Lower lobe of right lung (tissue), 2 donors: ENCODE results near the gene FZR1. TPM values are rescaled to one million over a fixed set of nuclear protein-coding genes. Genes with fewer than 3 reads are reported as not detected.

Experiments
- ATAC-seq, 2 donors: fragments of 200-7000 bp; cut with Tn5 transposase; one replicate each; pipeline ENCODE4 v1.9.1; 2020 to 2022; ENCODE audit warnings: mild to moderate bottlenecking in 2 of 2, moderate library complexity in 2 of 2
- DNase-seq: peaks from one replicate; pipeline ENCODE4 v3.0.0-alpha.2; 2020
- H3K27ac ChIP-seq: fragments of 200-600 bp; one replicate; pipeline ENCODE4 v1.8.0; 2022
- H3K27me3 ChIP-seq: fragments of 200-600 bp; one replicate; pipeline ENCODE4 v1.8.0; 2022; ENCODE audit warnings: low read depth
- H3K36me3 ChIP-seq: fragments of 200-600 bp; one replicate; pipeline ENCODE4 v1.8.0; 2022; ENCODE audit warnings: mild to moderate bottlenecking
- H3K4me1 ChIP-seq: fragments of 200-600 bp; one replicate; pipeline ENCODE4 v1.8.0; 2022
- H3K4me3 ChIP-seq: fragments of 200-600 bp; one replicate; pipeline ENCODE4 v1.8.0; 2022; ENCODE audit warnings: mild to moderate bottlenecking
- H3K9me3 ChIP-seq: fragments of 200-600 bp; one replicate; pipeline ENCODE4 v1.8.0; 2022
- intact Hi-C: fragments of 100-400 bp; cut with DNase I; formaldehyde crosslinking; loops from one replicate; pipeline ENCODE4 v1.11.0; 2022
- total RNA-seq: library from RNA; stranded (reverse); fragmentation: NEBNext Ultra II Directional; extraction: Animal tissue kit (Norgen Biotek cat#: 25700); gene quantifications from one replicate; pipeline ENCODE4 v1.2.1, GENCODE V29; 2021
- TF ChIP-seq, protein P1 (sequence below): fragments of 200-600 bp; IDR thresholded peaks from one replicate; pipeline ENCODE4 v1.8.0; 2022; ENCODE audit warnings: antibody characterized with exemption, mild to moderate bottlenecking
- donor health status: DM: no; HTN: yes; CAD: no; lungs with severe emphysema.

FZR1 gene
- total RNA-seq, 1 donor from 2014 or later: 34.1 TPM

GRCh38 chr19:3469638-3470499 is 36.2 kb upstream of the FZR1 start:
- H3K9me3 ChIP-seq: no peaks in the 10 kb centered on the region
- no peak overlapping the region for H3K27ac ChIP-seq
- ATAC-seq (no peak), DNase-seq (no peak)
- no peaks in the 10 kb centered on the region for H3K36me3 ChIP-seq
- intact Hi-C loops: loop anchor here (10.0 kb wide), 1 partner anchor 145 kb away; no protein-coding TSS in a partner anchor
- H3K27me3 ChIP-seq: no peaks in the 10 kb centered on the region
- peaks cover 14% of the 10 kb centered on the region for H3K4me1 ChIP-seq
- TF ChIP-seq, protein P1, sequence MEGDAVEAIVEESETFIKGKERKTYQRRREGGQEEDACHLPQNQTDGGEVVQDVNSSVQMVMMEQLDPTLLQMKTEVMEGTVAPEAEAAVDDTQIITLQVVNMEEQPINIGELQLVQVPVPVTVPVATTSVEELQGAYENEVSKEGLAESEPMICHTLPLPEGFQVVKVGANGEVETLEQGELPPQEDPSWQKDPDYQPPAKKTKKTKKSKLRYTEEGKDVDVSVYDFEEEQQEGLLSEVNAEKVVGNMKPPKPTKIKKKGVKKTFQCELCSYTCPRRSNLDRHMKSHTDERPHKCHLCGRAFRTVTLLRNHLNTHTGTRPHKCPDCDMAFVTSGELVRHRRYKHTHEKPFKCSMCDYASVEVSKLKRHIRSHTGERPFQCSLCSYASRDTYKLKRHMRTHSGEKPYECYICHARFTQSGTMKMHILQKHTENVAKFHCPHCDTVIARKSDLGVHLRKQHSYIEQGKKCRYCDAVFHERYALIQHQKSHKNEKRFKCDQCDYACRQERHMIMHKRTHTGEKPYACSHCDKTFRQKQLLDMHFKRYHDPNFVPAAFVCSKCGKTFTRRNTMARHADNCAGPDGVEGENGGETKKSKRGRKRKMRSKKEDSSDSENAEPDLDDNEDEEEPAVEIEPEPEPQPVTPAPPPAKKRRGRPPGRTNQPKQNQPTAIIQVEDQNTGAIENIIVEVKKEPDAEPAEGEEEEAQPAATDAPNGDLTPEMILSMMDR: no peak
- H3K4me3 ChIP-seq: no peak overlapping the region

GRCh38 chr19:3470500-3471128 is 35.5 kb upstream of the FZR1 start:
- no peak overlapping the region for H3K4me3 ChIP-seq
- peak in 1 of 2 donors; percentile 1 for ATAC-seq
- H3K9me3 ChIP-seq: no peaks in the 10 kb centered on the region
- TF ChIP-seq, protein P1: no peak
- intact Hi-C loops: loop anchor here (10.0 kb wide), 1 partner anchor 146 kb away; no protein-coding TSS in a partner anchor
- DNase-seq: no peak
- no peaks in the 10 kb centered on the region for H3K27me3 ChIP-seq
- no peak overlapping the region for H3K27ac ChIP-seq
- H3K36me3 ChIP-seq: no peaks in the 10 kb centered on the region
- H3K4me1 ChIP-seq: peaks cover 14% of the 10 kb centered on the region

DNA sequence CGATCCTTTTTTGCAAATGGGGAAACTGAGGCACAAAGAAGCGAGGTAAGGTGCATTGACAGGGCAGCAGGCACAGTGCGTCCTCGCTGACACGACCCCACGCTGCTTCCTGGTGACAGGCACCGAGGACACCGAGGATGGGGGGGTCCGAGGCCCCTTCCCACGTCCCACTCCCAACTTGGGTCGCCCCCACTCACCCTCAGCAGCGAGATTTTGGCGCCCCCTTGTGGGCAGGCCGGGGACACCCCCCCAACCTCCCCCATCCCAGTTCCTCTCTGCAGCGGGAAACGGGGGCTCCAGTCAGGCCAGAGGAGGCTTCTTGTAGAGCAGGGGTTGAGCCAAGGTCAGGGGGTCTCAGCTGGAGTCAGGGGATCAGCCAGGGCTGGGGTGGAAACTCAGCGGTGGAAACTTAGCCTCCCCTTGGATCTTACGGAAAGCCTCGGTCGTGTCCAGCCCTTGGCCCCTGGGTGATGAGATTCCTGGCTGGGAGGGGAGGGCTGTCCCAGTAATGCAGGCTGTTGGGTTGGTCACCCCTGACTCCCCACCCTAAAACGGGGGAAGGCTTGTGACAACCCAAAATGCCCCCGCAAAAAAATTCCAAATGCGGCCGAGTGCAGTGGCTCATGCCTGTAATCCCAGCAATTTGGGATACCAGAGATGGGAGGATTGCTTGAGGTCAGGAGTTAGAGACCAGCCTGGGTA is 34.0 kb upstream of the FZR1 start:
- H3K27me3 ChIP-seq: no peaks in the 10 kb centered on the region
- no peak for DNase-seq
- H3K27ac ChIP-seq: no peak overlapping the region
- TF ChIP-seq, protein P1: peak; percentile 88
- H3K36me3 ChIP-seq: no peaks in the 10 kb centered on the region
- intact Hi-C loops: loop anchor here (10.0 kb wide), 1 partner anchor 147 kb away; no protein-coding TSS in a partner anchor
- peaks cover 14% of the 10 kb centered on the region for H3K4me1 ChIP-seq
- no peak overlapping the region for H3K4me3 ChIP-seq
- peak; percentile 71 for ATAC-seq
- no peaks in the 10 kb centered on the region for H3K9me3 ChIP-seq

DNA sequence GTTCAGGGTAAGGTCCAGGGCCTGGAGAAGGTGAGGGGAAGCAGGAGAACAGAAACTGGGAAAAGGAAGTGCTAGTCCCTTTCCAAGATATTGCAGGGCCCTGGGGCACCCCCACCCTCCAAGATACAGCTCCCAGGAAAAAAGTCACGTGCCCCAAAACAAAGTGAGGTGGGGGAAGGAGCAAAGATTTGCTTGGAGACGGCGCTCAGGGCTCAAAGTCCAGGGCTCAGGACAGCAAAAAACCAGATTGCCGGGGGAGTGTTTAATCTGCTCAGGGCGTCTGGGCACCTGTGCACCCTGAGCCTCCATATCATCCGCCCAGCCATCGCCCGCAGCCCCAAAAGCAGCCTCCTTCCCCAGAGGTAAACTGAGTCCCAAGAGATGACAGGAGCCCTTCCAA is 32.1 kb upstream of the FZR1 start:
- no peak overlapping the region for H3K27ac ChIP-seq
- DNase-seq: no peak
- H3K36me3 ChIP-seq: no peaks in the 10 kb centered on the region
- no peak for ATAC-seq
- intact Hi-C loops: loop anchor here (10.0 kb wide), 1 partner anchor 149 kb away; no protein-coding TSS in a partner anchor
- TF ChIP-seq, protein P1: no peak
- no peaks in the 10 kb centered on the region for H3K27me3 ChIP-seq
- no peak overlapping the region for H3K4me3 ChIP-seq
- H3K9me3 ChIP-seq: no peaks in the 10 kb centered on the region
- H3K4me1 ChIP-seq: peaks cover 14% of the 10 kb centered on the region

GRCh38 chr19:3474614-3475013 is 31.5 kb upstream of the FZR1 start:
- H3K36me3 ChIP-seq: no peaks in the 10 kb centered on the region
- H3K27me3 ChIP-seq: no peaks in the 10 kb centered on the region
- intact Hi-C loops: loop anchor here (10.0 kb wide), 1 partner anchor 150 kb away; no protein-coding TSS in a partner anchor
- TF ChIP-seq, protein P1: no peak
- DNase-seq (no peak), ATAC-seq (no peak)
- peaks cover 8% of the 10 kb centered on the region for H3K4me1 ChIP-seq
- H3K4me3 ChIP-seq: no peak overlapping the region
- no peaks in the 10 kb centered on the region for H3K9me3 ChIP-seq
- H3K27ac ChIP-seq: no peak overlapping the region
